Epithelial cell of esophagus (primary cell): ENCODE data around the gene HNRNPR.

Experiments used
- DNase-seq: peaks from one replicate; pipeline ENCODE4 v3.0.0; 2010; ENCODE audit warnings: low read depth
- H3K4me3 ChIP-seq: 2 replicates; pipeline ENCODE4 v1.5.1; 2011; ENCODE audit warnings: mild to moderate bottlenecking, low read length, control low read depth
- CTCF ChIP-seq: IDR thresholded peaks from 2 replicates; pipeline ENCODE4 v1.5.1; 2011; ENCODE audit warnings: low read depth, mild to moderate bottlenecking, low read length, control low read depth, inconsistent platforms; ENCODE audit not compliant: insufficient read depth; ENCODE audit errors: missing control alignments

Gene HNRNPR

DNA sequence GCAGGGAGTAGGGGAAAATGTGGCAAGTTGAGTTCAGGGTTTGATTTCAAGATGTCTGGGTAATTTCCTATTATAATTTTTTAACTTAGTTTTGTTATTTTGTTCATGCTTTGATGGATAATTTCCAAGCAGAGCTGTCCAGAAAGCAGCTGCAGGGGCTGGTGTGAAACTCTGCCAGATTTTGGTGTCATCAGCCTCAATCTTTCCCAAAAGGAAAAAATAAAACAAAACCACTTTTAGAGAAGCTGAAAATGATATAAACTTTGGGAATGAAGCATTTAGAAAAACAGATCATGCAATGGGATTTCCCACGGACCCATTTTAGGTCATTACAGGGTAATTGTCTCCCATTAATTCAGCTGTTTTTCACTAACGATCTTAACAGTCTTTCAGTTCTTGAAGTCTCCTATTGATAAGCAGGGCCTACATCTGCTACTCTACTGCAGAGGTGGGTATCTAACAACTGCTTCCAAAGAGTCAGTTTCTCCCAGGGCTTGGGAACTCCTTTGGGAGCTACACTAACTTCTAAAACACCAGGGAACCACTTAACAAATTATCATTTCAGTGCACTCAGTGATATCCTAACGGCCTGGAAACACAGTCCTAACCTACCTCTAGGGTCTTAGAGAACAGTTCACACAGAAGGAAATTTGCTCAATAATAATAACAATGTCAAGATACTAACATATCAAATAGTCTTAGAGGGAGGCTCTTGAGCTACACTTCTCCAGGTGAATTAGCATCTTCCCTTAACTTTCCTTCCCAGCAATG is 13.2 kb upstream of the HNRNPR start:
- no peak overlapping the region for H3K4me3 ChIP-seq
- DNase-seq: no peak
- no peak for TF ChIP-seq CTCF

DNA sequence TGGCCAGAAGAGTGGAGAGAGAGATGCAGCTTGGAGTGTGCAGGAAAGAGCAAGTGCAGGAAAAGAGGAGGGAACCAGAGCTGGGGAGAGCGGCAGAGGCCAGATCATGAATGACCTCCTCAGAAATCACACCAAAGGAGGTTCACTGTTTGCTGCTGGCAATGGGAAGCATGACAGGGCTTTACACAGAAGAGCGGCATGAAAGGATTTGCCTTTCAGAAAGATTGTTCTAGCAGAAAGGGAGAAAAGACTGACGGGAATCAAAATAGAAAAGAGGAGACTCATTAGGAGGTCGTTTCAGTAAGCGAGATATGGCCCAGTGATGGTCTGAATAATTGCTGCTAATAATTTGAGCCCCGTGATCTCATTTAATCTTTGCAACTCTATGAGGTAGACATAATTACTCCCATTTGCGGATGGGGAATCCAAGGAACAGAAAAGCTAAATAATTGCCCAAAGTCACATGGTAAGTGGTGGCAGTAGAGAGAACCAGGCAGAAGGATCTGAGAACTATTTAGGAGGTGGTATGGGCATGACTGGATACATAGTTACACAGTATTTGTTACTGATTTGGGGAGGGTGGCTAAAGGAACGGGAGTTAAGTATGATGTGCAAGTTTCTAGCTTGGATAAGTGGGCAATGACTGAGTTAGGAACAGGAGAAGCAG is 12.5 kb upstream of the HNRNPR start:
- H3K4me3 ChIP-seq: no peak overlapping the region
- TF ChIP-seq CTCF: no peak
- DNase-seq: no peak

- no peak for TF ChIP-seq CTCF
- no peak for DNase-seq
- H3K4me3 ChIP-seq: no peak overlapping the region
These were observed 10.2 kb upstream of the HNRNPR start for GRCh38 chr1:23354245-23354644.

DNA sequence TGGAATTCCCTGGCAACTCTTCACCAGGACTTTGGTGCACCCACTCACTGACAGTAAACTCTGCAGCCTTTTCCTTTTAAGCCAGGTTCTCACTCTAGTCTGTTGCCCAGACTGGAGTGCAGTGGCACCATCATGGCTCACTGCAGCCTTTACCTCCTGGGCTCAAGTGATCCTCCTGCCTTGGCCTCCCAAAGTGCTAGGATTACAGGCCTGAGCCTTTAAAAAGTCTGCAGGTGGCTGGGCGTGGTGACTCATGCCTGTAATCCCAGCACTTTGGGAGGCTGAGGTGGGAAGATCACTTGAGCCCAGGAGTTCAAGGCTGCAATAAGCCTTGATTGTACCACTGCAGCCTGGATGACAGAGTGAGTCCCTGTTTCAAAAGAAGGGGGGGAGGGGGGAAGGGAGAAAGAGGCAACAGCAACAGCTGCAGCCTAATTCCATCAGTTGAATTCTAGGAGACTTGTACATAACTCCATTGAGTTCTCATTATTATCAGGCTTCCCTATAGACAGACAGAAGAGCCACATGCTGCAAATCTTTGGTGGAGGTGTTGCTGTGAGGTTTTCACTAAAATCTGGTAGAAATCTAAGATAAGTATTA is 8.1 kb upstream of the HNRNPR start:
- TF ChIP-seq CTCF: no peak
- no peak for DNase-seq
- H3K4me3 ChIP-seq: no peak overlapping the region

- no peak for TF ChIP-seq CTCF
- DNase-seq: no peak
- no peak overlapping the region for H3K4me3 ChIP-seq
These were observed 1.8 kb upstream of the HNRNPR start for GRCh38 chr1:23345920-23346319.

- DNase-seq: no peak
- H3K4me3 ChIP-seq: peak overlapping the region; percentile 80
- no peak for TF ChIP-seq CTCF
These were observed 946 bp upstream of the HNRNPR start for GRCh38 chr1:23344987-23345472.
